ENCODE measurements around the gene PIP5K1B. TPM values are rescaled to one million over a fixed set of nuclear protein-coding genes. Genes with fewer than 3 reads are reported as not detected.

The PIP5K1B gene
- total and polyA plus RNA-seq, 7 donors = 10.3 to 72.6 (median 23.5) TPM

DNA sequence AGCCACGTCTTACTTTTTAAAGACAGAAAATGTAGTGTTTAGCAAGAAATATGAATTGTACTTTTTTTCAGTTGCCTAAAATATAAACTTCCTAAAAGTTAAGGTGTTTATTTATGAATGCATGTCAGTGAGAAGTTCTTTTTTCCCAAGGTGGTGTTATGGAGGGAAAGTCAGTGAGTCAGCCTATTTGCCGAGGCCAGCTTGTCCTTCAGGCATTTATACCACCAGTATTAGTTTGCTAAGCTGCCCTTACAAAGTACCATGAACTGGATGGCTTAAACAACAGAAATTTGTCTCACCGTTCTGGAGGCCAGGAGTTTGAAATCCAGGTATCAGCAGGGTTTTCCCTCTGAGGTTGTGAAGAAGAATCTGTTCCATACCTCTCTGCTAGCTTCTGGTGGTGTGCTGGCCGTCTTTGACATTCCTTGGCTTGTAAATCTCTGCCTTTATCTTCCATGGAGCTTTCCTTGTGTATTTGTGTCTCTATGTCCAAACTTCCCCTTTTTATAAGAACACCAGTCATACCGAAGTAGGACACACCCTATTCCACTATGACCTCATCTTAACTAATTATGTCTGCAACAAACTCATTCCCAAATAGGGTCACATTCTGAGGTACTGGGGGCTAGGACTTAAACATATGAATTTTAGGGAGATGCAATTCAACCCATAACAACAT, 270.5 kb downstream of the PIP5K1B start:
- Histone ChIP-seq H3K27ac (peak overlapping the region; percentile 14 to 86 (median 76)), H3K36me3 (no peaks in the 10 kb centered on the region), H3K27me3 (no peaks in the 10 kb centered on the region), H3K4me3 (peak overlapping the region in 3 of 4 donors; percentile 28 to 36 (median 35)), H3K4me1 (peaks cover 0 to 58% (median 42%) of the 10 kb centered on the region in 4 donors), H3K9me3 (no peaks in the 10 kb centered on the region)
- intact Hi-C loops (cut with DNase I) = loop anchor here (5.0 kb wide), 1 partner anchor 198 kb away; no protein-coding TSS in a partner anchor
- no peak for DNase-seq
- peak in 3 of 4 donors; percentile 43 to 59 (median 50) for TF ChIP-seq POLR2AphosphoS5 (IDR thresholded peaks at IDR 0.05)
- TF ChIP-seq, protein P1, sequence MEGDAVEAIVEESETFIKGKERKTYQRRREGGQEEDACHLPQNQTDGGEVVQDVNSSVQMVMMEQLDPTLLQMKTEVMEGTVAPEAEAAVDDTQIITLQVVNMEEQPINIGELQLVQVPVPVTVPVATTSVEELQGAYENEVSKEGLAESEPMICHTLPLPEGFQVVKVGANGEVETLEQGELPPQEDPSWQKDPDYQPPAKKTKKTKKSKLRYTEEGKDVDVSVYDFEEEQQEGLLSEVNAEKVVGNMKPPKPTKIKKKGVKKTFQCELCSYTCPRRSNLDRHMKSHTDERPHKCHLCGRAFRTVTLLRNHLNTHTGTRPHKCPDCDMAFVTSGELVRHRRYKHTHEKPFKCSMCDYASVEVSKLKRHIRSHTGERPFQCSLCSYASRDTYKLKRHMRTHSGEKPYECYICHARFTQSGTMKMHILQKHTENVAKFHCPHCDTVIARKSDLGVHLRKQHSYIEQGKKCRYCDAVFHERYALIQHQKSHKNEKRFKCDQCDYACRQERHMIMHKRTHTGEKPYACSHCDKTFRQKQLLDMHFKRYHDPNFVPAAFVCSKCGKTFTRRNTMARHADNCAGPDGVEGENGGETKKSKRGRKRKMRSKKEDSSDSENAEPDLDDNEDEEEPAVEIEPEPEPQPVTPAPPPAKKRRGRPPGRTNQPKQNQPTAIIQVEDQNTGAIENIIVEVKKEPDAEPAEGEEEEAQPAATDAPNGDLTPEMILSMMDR (IDR thresholded peaks at IDR 0.05) = no peak
- WGBS, 2 donors = 40 to 51% methylated on average over 5 of the region's 5 CpGs

DNA sequence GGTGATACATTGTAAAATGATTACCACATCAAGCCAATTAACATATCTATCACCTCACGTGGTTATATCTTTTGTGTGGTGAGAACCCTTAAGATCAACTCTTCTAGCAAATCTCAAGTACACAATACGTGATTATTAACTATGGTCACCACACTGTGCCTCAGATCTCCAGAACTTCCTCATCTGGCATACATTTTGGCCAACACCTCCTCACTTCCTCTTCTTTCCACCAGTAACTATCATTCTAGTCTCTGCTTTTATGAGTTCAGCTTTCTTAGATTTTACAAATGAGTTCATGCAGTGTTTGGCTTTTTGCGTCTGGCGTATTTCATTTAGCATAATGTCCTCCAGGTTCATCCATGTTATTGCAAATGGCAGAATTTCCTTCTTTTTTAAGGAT, 273.0 kb downstream of the PIP5K1B start:
- no peak for TF ChIP-seq POLR2AphosphoS5 (IDR thresholded peaks at IDR 0.05)
- TF ChIP-seq EP300 (IDR thresholded peaks at IDR 0.05) = no peak
- TF ChIP-seq, protein P1 (IDR thresholded peaks at IDR 0.05) = no peak
- Histone ChIP-seq H3K9me3 (no peaks in the 10 kb centered on the region), H3K27ac (peak overlapping the region in 3 of 4 donors; percentile 80 to 88 (median 86)), H3K4me1 (peaks cover 0 to 80% (median 62%) of the 10 kb centered on the region in 4 donors), H3K27me3 (no peaks in the 10 kb centered on the region), H3K4me3 (no peak overlapping the region), H3K36me3 (no peaks in the 10 kb centered on the region)
- intact Hi-C loops (cut with DNase I) = loop anchor here (5.0 kb wide), 1 partner anchor 201 kb away; no protein-coding TSS in a partner anchor
- 75 to 82% methylated on average over 4 of the region's 4 CpGs for WGBS, 2 donors
- no peak for DNase-seq

DNA sequence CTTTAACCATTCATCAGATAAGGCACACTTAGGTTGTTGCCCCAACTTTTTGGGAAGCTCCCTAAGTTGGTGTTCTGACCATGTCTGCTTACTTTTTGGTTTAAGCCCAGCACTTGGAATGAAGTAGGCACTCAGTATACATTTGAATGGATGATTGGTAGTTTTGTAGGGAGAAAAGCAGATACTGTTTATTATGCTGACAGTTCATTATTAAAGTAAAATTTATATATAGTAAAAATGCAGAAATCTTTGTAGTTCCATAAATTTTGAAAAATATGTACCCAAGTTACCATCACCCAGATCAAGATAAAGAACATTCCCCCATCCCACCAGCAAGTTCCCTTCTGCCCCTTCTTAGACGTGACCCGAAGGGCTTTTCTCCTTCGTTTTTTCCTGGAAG, 273.5 kb downstream of the PIP5K1B start:
- peak overlapping the region in 3 of 4 donors; percentile 80 to 88 (median 86) for H3K27ac ChIP-seq
- H3K27me3 ChIP-seq = no peaks in the 10 kb centered on the region
- peaks cover 0 to 80% (median 63%) of the 10 kb centered on the region in 4 donors for H3K4me1 ChIP-seq
- TF ChIP-seq POLR2AphosphoS5 (IDR thresholded peaks at IDR 0.05) (no peak), EP300 (IDR thresholded peaks at IDR 0.05) (no peak), POLR2A (IDR thresholded peaks at IDR 0.05) (no peak)
- TF ChIP-seq, protein P1 (IDR thresholded peaks at IDR 0.05) = no peak
- H3K4me3 ChIP-seq = no peak overlapping the region
- intact Hi-C loops (cut with DNase I) = loop anchor here (5.0 kb wide), 1 partner anchor 201 kb away; no protein-coding TSS in a partner anchor
- H3K9me3 ChIP-seq = no peaks in the 10 kb centered on the region
- WGBS, 2 donors = 96 to 98% methylated on average over 3 of the region's 3 CpGs
- DNase-seq = no peak
- no peaks in the 10 kb centered on the region for H3K36me3 ChIP-seq

DNA sequence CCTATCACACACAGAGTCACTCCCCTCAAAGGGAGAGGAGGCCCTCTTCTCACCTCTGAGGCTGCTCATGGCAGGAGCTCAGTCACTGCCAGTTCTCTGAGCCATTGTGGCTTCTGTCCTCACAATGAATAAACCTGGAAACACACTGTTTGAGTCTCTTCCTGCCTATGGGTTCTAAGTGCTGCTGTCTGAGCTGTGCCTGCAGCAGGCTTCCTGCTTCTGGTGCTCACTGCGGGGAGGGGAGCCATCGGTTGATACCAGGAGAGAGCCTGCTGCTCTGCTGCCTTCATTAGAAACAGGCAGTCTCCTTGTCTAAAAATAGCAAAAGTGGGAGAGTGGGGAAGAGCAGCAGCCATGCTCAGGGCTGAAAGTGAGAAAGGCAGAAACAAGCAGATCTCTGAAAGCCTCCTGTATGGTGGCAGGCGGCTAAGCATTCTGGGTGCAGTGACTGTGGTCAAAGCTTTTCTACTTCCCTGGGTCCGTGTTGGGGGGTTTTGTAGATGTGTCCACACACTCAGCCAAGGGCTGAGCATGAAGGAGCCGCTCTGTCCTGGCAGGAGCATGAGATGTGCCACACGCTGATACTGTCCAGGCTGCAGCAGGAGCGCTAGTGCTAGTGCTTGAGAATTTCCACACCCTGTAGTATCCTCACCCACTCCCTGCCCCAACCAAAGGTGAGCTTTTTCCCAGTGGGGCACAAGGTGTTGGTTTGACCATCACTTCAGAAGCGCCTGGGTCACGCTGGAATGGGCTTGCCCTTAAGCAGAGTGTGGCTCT, 274.7 kb downstream of the PIP5K1B start:
- Histone ChIP-seq H3K36me3 (no peaks in the 10 kb centered on the region), H3K4me3 (no peak overlapping the region), H3K4me1 (peaks cover 0 to 71% (median 51%) of the 10 kb centered on the region in 4 donors), H3K27ac (peak overlapping the region in 3 of 4 donors; percentile 80 to 88 (median 86)), H3K9me3 (no peaks in the 10 kb centered on the region), H3K27me3 (no peaks in the 10 kb centered on the region)
- intact Hi-C loops (cut with DNase I) = loop anchor here (5.0 kb wide), 2 partner anchors 107 to 202 kb away; no protein-coding TSS in a partner anchor
- peak; percentile 87 for DNase-seq
- TF ChIP-seq, protein P1 (IDR thresholded peaks at IDR 0.05) = no peak
- TF ChIP-seq POLR2AphosphoS5 (IDR thresholded peaks at IDR 0.05) = peak; percentile 81 to 93 (median 90)
- peak in 1 of 4 donors; percentile 67 for TF ChIP-seq EP300 (IDR thresholded peaks at IDR 0.05)
- no peak for TF ChIP-seq POLR2A (IDR thresholded peaks at IDR 0.05)
- 72 to 87% methylated on average over 9 of the region's 9 CpGs for WGBS, 2 donors

All from sigmoid colon (tissue), 7 donors.